NCI-H748 treated with DMSO at 0.1 percent for 48 hours (cell line): ENCODE results near the gene AHRR.
A peak's percentile ranks its signal among the peaks of the same experiment; 100 is the strongest.
"Not testable (repeated sequence)": the region's sequence is repeated elsewhere in the genome, so short reads cannot be mapped to it uniquely, and the experiment has no call there.

Experiments used
- DNase-seq: peaks from one replicate; lab custom pipeline; 2025; lab: John Stamatoyannopoulos, UW

AHRR gene

DNA sequence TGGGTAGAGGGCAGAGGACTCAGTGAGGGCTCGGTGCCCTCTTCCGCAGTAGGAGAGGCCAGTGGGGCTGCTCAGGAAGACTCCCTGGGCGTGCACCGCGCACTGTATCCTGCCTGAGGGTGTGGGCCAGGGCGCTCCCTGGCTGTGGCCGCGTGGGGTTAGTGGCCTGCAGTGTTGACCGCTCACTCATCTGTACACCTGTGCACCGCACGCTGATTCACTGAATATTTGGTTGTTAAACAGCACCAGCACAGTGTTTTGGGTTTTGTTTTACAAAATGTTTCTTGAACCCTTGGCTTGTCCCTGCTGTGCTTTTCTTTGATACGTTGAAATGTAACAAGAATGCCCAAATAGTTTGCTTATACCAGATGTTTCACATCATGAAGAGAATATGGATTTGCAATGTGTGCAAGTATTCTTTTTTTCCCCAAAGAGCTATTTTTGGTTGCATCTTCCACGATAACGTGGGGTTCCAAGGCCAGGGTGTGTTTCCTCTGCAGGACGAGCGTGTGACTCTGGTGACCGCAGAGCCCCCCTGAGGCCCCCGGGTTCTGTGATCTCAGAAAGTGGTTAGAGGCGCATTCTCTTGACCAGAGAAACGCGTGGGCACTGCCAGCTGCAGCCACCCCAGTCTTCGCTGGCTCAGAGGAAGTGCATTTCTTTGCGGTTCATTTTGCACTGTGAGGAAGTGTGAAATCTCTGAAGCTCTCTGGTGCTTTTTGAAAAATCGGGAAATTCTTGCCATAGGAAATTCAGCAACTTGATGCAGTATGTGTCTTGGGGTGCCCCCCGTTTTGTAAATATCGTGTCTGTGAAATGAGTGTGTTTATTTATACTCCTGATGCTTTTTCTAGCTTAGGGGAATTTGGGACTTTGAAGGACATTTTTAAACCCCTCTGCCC lies 46.9 kb downstream of the AHRR start:
- DNase-seq = no peak

- DNase-seq = no peak
Measured at GRCh38 chr5:369151-369868, 47.8 kb downstream of the AHRR start.

GRCh38 chr5:369869-370236 lies 48.3 kb downstream of the AHRR start:
- DNase-seq = not testable (repeated sequence)

GRCh38 chr5:370311-370958 lies 48.9 kb downstream of the AHRR start:
- no peak for DNase-seq

- DNase-seq = no peak
Measured at GRCh38 chr5:370959-371810, 49.7 kb downstream of the AHRR start.

DNA sequence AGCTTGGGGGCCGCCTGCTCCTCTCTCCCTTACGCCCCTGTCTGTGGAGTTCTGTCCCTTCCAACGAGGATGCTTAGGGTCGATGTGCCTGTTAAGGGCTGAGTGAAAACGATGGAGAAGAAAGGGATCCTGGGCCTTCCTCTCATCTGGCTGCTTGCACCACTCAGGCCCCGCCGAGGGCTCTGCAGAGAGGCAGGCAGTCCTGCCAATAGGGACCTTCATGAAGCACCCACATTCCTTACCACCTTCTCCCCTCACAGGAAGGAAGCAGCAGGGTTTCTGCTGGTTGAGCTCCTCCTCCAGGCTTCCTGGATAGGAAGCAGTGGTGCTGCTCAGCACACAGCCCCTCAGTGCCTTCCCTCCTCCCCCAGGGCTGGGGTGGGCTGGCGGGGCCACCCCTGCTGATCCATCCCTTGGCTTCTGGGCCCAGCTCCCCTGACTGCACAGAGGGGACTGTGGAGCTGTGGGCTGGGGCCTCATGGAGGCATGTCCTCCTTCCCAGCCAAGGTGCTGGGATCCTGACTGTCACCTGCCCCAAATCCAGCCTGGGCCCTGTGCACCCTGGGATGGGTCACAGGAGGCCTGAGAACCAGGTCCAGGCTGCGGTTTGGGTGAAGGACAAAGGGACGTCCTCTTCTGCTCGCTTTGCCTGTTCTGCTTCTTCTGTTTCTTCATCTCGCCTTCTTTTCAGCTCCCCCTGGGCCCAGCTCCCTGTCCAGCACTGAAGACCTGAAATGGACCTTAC lies 50.5 kb downstream of the AHRR start:
- DNase-seq = no peak

DNA sequence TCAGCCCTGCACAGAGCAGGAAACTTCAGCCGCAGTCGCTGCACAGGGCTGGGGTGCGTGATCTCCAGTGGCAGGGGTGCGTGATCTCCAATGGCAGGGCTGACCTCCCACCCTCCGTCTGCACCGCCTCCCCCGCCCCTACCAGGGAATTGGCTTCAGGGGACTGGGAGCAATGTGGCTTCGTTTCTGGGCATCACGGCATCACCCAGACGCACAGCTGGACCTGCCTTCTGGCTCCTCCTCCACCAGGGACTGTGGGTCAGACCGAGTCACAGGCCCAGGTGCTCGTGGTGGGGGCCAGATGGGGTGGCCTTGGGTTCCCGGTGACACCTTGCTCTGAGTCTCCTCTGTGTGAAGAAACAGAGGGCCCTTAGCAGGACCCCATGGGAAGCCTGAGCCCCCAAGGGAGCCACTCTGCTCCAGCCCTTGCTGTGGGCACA lies 51.1 kb downstream of the AHRR start:
- no peak for DNase-seq

DNA sequence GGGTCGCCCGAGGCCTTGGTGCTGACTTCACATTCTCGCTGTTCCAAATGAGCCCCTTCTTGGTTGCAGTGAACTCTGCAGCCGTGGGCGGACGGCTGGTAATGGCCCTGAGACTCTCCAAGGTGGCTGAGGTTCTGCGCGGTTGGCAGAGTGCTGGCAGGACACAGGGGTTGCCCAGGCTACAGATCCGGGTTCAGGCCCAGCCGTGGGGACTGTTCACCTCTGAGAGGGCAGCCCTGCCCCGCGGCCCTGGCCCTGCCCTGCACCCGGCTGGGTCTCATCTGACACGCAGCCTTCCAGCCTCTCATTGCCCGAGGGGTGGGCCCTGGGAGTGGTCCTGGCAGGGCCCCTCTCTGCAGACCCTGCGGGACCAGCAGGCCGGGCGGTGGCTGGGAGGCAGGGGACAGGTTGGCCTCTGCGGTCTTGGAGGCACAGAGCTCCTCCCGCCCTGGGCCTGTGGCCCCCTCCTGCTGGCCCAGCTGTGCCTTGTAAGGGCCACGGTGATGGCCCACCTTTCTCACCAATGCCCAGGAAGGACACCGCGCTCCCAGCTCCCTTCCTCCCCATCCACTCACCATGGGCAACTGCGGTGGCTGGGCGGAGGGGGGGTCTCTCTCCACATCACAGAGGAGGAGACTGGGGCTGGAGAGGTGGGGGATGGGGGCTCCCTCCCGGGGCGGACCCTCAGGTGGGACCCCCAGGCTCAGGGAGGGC lies 51.6 kb downstream of the AHRR start:
- no peak for DNase-seq

DNA sequence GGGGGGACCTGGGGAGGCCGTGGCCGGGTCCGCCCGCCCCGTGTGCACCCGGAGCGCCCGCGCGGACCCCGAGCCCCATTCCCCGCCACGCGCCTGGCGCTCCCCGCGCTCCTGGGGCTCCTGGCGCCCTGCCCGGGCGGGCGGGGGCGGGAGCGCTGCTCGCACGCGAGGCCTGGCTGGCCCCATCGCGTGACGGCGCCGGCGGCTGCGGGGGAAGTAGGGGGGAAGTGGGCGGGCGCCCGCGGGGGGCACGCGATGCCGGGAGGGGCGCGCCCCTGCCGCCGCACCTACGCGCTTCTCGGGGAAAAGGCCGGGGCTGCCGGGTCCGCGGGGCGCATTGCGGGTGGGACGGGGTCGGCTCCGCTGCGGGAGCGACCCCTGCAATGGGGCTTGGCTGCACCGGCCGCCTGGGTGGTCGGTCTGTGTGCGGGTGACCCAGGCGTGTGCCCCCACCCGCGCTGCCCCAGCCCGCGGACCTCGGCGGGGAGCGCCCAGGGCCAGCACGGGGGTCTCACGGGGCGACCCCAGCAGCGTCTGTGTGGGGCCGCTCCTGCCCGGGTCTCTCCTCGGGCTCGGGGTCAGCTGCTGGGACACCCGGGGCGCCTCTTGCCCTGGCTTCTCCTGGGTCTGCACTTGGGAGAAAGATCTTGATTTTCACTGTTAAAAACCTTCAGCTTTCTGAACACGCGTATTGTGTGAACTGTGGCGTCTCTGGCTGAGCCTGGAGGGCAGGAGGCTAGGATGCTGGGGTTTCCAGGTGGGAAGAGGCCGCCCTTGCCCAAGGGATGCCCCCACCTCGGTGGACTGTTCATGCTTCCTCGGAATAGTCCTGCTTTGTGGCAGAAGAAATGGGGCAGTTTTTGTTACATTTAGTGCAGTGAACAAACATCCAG lies 52.4 kb downstream of the AHRR start:
- peak; percentile 54 for DNase-seq

DNA sequence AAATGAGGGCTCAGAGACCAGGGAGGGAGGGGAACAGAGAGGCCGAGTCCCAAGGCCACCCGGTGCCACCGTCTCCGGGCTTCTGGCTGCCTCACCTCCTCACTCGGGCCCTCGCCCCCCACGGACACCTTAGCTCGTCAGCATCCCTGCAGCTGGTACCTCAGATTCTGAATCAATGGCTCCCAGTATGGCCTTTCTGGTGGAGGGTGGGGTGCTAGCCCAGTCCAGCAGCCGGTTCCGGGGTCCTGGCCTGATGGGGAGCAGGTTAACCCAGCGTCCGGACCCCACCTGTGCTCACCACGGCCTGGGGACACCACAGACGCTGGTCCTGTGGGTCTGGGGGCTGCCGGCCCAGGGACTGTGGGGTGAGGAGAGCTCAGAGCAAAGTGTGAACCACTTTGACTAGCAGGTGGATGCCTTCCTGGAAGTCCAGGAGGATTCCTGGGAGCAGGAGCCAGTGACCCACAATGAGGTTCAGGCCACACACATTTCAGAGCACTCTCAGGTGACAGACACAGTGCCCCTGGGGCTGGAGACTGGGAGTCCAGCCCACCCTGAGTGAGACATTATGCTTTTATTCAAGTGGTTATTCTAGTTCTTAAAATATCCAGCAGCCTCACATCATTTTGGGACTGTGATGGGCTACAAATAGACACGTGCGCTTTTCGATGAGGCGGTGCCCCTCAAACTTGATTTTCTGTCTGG lies 53.3 kb downstream of the AHRR start:
- no peak for DNase-seq

DNA sequence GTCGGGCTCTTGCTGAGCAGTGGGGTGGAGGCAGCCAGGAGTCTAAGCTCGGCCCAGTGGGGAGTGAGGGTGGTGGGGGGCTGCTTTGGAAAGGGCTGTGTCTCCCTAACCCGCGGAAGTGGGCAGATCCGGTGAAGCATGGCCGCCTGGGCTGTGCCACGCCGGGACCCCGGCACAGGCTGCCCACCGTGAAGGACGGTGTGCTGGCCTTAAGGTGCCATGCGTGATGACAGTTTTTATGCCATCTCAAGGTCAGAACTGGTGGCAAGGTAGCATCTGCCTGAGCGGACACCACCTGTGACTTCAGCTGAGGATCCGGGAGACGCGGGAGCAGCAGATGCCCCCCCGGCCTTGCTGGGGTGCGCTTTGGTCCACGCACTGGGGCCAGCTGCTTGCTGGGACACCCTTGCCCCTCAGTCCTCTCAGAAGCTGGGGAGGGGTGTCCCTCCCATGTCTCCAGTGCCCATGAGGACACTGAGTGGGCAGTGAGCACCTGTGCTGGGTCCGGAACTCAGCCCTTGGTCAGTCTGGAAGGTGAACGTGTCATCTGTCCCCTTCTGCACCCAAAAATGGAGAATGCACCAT lies 53.9 kb downstream of the AHRR start:
- DNase-seq = no peak

DNA sequence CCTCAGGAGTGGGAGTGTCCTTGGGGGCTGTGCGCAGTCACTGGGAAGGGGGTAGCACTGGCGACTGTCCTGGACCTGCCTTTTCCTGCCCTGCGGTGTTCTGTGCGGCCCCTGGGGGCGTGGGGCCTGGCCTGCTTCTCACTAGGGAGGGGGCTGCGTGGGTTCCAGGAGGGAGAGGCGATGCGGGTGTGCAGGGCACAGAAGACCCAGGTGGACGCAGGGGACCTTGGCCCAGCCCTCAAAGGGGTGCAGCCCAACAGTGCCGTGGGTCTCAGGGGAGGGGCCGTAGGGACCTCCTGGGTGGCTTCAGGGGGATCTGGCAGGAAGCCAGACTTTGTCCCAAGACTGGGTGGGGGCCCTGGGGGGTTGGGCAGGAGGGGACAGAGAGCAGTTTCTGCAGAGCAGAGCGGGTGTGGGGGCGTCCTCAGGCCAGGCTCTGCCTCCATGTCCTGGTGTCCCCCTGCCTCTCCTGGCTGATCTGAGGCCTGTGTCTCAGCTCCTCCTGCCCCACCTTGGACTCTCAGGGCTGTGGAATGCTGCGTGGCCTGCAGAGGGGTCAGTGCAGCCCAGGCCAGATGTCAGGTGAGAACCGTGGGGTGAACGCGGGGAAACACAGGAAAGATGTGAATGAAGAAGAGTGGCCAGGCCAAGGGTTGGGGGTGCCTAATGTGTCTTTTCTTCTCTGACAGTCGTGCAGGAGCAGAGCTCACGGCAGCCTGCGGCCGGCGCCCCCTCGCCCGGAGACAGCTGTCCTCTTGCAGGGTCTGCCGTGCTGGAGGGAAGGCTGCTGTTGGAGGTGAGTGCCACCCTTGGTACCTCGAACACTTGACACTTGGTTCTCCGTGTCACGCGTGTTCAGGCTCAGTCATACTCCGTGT lies 54.6 kb downstream of the AHRR start:
- no peak for DNase-seq

GRCh38 chr5:376799-377325 lies 55.3 kb downstream of the AHRR start:
- DNase-seq = no peak

GRCh38 chr5:377326-377981 lies 55.9 kb downstream of the AHRR start:
- no peak for DNase-seq

- DNase-seq = no peak
Measured at GRCh38 chr5:378301-378891, 56.9 kb downstream of the AHRR start.
